GM12864 (cell line): Measurements from ENCODE around the gene CSTA.

Experiments used
- DNase-seq: peaks from one replicate; pipeline ENCODE4 v3.0.0-alpha.2; 2011; ENCODE audit warnings: low read depth
- H3K4me3 ChIP-seq: 2 replicates; pipeline ENCODE4 v1.5.1; 2011; ENCODE audit warnings: mild to moderate bottlenecking, low read depth, low read length, control low read depth
- TF ChIP-seq, protein P1 (sequence below): IDR thresholded peaks from 2 replicates; pipeline ENCODE4 v1.5.1; 2011; ENCODE audit warnings: low read depth, mild to moderate bottlenecking, moderate library complexity, low read length, control low read depth, inconsistent platforms; ENCODE audit errors: missing control alignments

The CSTA gene

DNA sequence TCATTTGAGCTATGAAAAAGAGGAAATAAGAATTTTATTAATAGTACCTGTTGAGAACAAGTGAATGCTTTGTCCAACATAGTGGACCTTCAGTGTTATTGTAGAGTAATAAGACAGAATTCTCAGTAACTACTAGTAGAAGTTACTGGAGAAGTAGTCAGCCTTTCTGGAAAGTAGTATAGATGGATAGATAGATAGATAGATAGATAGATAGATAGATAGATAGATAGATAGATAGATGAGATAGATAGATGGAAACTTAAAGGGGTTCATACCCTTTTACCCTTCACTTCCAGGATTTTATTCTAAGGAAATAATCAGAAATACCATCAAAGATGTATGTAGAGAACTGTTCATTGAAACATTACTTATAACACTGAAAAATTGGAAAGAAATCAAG, 64.1 kb downstream of the CSTA start:
- TF ChIP-seq, protein P1, sequence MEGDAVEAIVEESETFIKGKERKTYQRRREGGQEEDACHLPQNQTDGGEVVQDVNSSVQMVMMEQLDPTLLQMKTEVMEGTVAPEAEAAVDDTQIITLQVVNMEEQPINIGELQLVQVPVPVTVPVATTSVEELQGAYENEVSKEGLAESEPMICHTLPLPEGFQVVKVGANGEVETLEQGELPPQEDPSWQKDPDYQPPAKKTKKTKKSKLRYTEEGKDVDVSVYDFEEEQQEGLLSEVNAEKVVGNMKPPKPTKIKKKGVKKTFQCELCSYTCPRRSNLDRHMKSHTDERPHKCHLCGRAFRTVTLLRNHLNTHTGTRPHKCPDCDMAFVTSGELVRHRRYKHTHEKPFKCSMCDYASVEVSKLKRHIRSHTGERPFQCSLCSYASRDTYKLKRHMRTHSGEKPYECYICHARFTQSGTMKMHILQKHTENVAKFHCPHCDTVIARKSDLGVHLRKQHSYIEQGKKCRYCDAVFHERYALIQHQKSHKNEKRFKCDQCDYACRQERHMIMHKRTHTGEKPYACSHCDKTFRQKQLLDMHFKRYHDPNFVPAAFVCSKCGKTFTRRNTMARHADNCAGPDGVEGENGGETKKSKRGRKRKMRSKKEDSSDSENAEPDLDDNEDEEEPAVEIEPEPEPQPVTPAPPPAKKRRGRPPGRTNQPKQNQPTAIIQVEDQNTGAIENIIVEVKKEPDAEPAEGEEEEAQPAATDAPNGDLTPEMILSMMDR, result no peak
- H3K4me3 ChIP-seq, result no peak overlapping the region
- DNase-seq, result no peak

DNA sequence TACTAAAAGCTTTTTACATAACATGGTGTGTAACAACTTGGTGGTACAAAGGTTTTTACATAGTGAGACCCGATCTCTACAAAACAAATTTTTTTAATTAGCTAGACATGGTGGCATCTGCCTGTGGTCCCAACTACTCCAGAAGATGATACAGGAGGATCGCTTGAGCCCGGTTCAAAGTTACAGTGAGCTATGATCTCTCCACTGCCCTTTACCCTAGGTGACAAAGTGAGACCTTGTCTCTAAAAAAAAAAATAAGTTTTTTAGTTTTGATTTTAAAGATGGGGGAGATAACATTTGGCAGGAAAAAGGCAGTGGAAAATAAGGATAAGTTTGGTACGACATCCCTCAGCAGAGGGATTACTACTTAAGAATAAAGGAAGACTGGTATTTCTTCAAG, 64.8 kb downstream of the CSTA start:
- TF ChIP-seq, protein P1, result no peak
- no peak for DNase-seq
- no peak overlapping the region for H3K4me3 ChIP-seq

DNA sequence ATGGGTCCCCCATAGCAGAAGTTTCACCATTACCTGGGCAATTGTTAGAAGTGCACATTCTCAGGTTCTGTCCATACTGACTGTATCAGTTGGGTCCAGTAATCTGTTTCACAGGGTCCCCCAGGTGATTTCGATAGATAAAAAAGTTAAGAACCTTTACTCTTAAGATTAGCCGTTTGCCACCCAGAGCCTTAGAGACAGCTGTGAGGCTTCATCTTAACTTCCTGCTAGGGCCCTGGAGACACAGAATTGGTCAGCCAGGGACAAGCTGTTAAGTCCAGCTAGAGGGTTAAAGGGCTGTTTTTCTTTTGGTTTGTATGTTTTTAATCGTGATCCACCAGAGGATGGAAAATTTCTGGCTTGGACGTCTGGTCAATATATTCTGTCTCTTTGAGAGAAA, 65.6 kb downstream of the CSTA start:
- TF ChIP-seq, protein P1, result no peak
- H3K4me3 ChIP-seq, result no peak overlapping the region
- DNase-seq, result no peak
